GM18498 (cell line): Measurements from ENCODE around the gene TMCC1.
A peak's percentile ranks its signal among the peaks of the same experiment; 100 is the strongest.
"Not testable (repeated sequence)": the region's sequence is repeated elsewhere in the genome, so short reads cannot be mapped to it uniquely, and the experiment has no call there.

ENCODE experiments used
- ATAC-seq: cut with Tn5 transposase; IDR thresholded peaks from one replicate; pipeline ENCODE4 v1.9.1; 2021; ENCODE audit warnings: mild to moderate bottlenecking, moderate library complexity; ENCODE audit not compliant: unreplicated experiment

The TMCC1 gene

GRCh38 chr3:129837065-129837642 is 56.4 kb downstream of the TMCC1 start:
- ATAC-seq = no peak

- ATAC-seq = no peak
Measured at GRCh38 chr3:129836381-129837064, 57.0 kb downstream of the TMCC1 start.

- no peak for ATAC-seq
Measured at GRCh38 chr3:129835198-129835597, 58.3 kb downstream of the TMCC1 start.

DNA sequence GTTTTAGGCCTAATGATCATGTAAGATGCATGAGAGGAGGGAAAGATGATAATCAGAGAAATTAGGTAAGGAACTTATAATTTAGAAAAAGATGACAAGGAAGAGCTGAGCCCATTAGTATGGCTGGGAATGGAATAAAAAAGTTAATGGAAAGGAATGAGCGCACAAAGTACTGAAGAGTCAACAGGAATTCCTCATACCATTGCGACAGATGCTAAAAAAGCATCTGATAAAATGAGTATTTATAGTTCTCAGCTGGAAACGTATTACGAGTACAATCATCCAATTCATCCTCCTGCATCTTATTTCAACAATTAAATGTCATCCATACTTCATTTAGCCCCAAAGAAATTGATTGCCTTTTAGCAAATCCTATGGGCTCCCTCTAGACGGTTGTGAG is 58.9 kb downstream of the TMCC1 start:
- ATAC-seq = no peak

DNA sequence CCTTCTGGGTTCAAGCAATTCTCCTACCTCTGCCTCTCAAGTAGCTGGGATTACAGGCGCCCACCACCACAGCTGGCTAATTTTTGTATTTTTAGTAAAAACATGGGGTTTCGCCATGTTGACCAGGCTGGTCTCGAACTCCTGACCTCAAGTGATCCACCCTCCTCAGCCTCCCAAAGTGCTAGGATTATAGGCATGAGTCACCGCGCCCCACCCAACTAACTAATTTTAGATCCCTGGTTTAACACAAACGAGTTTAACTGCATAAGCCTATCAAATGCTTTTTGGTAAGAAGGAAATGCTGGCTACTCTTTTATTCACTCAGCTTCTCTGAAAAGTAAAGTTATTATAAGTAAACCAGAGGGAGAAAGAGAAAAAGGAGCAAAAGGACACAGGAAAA is 61.6 kb downstream of the TMCC1 start:
- not testable (repeated sequence) for ATAC-seq

DNA sequence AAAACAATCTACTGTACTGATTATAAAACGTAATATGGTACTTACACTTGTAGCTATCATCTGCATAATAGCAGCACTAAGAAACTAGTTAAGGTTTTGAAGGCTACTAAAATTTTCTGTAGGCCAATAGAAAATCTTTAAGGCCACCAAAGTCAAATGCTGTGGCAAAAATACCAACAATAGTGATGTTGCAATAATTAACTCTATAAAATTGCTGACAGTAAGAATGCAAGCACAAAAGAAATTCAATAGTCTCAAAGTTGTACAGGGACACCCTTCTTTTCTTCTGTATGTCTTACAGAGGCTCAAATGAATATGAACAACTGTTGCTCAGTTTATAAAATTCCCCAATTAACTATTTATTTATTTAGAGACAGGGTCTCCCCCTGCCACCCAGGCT is 62.0 kb downstream of the TMCC1 start:
- ATAC-seq = no peak

DNA sequence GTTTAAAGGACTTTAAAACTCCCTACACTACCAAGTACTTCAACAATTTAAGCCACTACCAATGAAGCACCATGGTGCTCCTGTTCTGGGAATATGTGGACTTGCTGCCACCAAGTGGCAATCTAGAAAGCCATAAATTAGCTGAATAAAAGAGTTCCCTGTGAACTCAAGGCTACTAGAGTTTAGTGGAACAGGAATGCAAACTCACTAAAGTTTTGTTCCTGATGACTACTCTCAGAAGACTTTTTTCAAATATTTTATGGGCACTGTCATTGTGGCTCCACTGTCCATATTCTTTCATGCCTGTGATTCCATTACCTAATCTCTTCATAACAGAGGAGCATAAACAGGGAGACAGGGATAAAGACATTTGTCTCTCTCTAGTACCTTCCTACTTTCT is 63.9 kb downstream of the TMCC1 start:
- ATAC-seq = no peak

DNA sequence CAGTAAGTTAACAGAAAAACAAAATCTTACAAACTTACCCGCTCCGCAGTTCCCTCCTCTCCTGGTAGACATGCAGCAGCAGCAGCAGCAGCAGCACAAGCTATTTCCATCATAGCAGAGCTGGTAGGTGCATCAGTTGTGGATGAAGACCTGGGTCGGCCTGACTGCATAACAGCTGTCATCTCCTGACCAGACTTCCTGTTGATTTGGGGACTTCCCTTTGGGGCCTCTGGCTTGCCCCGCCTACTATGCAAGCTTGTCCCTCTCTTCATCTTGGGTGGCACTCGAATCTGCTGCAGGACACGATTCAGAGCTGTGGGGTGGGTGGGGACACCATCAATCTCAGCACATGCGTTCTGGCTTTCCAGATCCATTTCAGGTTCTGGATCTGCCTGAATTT is 65.7 kb downstream of the TMCC1 start:
- peak; percentile 85 for ATAC-seq

- ATAC-seq = no peak
Measured at GRCh38 chr3:129824926-129825541, 68.5 kb downstream of the TMCC1 start.

DNA sequence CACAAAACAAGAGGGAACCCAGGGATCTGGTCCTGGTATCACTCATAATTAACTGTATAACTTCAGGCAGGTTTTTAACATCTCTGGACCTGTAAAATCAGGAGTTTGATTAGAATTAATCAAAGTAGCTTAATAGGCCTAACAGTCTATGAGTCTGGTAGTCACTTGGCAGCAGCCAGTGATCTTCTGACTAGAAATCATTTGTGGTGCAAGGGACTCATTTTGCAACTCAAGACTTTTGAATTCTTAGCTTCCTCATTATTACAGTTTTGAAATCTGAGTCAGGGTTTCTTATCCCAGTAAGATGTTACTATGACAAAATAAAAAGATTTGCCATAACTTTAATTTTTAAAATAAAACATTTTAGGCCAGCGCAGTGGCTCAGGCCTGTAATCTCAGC is 70.8 kb downstream of the TMCC1 start:
- no peak for ATAC-seq

- no peak for ATAC-seq
Measured at GRCh38 chr3:129822241-129822640, 71.3 kb downstream of the TMCC1 start.

DNA sequence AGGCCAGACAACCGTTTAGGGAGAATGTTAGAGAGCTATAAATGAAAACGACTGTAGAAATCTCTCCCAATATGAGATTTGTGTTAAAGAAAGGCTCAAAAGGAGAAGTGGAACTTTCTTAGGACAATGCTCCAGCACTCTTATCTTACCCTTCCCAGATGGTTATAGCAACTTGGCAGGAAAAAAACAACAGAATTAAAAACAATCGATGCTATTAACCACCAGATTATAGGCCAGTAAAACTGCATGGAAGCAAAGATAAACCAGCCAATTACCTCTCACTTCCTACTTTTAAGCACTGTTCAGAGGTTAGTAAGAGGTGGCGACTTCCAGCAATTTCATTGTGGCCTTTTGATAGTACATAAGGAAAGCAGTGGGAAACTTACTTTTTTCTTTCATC is 72.9 kb downstream of the TMCC1 start:
- no peak for ATAC-seq

DNA sequence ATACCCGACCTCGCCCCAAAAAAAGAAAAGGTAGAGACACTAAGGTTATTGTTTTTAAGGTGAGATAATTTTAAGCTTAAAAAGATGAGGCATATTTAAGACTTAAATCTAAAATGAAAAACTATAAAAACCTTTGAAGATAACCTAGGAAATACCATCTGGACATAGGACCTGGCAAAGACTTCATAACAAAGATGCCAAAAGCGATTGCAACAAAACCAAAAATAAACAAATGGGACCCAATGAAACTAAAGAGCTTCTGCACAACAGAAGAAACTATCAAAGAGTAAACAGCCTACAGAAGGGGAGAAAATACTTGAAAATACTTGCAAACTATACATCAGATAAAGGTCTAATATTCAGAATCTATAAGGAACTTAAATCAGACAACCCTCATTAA is 80.9 kb downstream of the TMCC1 start:
- ATAC-seq = no peak

DNA sequence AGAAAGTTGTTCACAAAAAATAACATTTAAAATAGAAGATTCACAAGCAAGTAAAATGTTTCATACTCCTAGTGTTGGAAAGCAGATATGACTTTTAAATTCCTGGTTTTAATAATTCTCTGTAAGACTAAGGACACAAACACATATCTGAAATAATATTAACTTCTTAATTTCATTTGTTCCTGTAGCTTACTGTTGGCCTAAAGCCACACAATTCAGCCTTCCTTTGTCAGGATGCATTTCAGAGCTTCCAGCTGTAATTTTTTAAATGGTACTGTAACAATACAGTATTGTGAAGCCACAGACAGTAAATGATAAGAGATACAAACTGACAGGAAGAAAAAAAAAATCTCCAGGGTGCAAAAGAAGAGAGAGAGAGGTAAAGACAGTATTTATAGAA is 84.2 kb downstream of the TMCC1 start:
- no peak for ATAC-seq

GRCh38 chr3:129796146-129796545 is 97.4 kb downstream of the TMCC1 start:
- no peak for ATAC-seq

GRCh38 chr3:129795186-129796010 is 98.1 kb downstream of the TMCC1 start:
- no peak for ATAC-seq

DNA sequence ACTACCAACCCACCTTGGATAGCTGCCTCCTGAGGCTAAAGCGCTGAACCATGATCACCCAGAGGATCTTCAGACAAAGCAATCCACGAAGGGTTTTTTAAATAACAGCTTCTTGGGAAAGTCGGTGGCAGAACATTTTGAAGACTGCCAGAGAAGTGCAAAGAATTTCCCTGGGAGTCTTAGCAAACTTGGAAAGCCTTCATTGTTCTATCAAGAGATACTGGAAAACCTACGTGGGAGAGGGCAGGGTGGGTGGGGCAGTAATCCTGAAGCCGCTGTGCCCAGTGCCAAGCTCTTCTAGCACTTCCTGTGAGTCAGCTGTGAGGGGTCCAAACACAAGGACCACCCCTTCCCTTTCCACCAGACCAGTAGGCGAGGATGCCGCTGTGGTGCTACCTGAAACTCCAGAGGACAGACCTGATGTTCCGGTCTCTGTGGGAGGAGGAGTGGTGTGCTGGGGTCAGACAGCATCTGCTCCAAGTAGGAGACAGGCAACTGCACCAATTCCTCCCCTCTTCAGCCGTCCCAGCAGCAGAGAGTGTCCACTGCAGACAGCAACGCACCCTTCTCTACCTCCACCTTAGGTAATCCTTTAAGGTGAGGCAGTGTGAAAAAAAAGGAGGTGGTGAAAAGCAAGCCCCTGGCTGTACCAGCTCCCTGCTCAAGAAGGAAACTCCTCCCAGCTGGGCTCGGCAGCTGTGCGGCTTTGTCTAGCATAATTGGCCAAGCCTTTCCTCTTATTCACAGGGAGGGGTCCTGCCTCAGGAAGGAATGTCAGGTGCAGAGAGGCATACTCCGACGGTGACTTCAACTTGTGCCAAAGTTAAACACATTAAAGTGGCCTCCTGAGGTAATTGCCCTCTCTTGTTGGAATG is 99.0 kb downstream of the TMCC1 start:
- no peak for ATAC-seq

- ATAC-seq = no peak
Measured at GRCh38 chr3:129793942-129794310, 99.6 kb downstream of the TMCC1 start.

GRCh38 chr3:129793319-129793718 is 100.2 kb downstream of the TMCC1 start:
- ATAC-seq = no peak

- no peak for ATAC-seq
Measured at GRCh38 chr3:129783470-129783869, 110.0 kb downstream of the TMCC1 start.

GRCh38 chr3:129778871-129779270 is 114.6 kb downstream of the TMCC1 start:
- ATAC-seq = no peak
